ENCODE results near the gene KPNA6.

KPNA6 gene

GRCh38 chr1:32194984-32195383 is 87.1 kb downstream of the KPNA6 start:
- no peak for DNase-seq

- no peak for DNase-seq
Observed at GRCh38 chr1:32195531-32195930, 87.7 kb downstream of the KPNA6 start.

GRCh38 chr1:32195972-32196823 is 88.3 kb downstream of the KPNA6 start:
- no peak for DNase-seq

- DNase-seq = no peak
Observed at GRCh38 chr1:32197074-32197473, 89.2 kb downstream of the KPNA6 start.

- no peak for DNase-seq
Observed at GRCh38 chr1:32197837-32198236, 90.0 kb downstream of the KPNA6 start.

- no peak for DNase-seq
Observed at GRCh38 chr1:32198237-32199042, 90.6 kb downstream of the KPNA6 start.

- no peak for DNase-seq
Observed at GRCh38 chr1:32199043-32199716, 91.3 kb downstream of the KPNA6 start.

- peak; percentile 36 for DNase-seq
Observed at GRCh38 chr1:32199717-32200072, 91.8 kb downstream of the KPNA6 start.

- DNase-seq = peak; percentile 64 to 83
Observed at GRCh38 chr1:32200226-32201010, 92.6 kb downstream of the KPNA6 start, which contains the start of gene CCDC28B. TSS of gene CCDC28B (plus strand) at chr1:32200595. CDS start at chr1:32201936, 1,341 bp downstream.

GRCh38 chr1:32201011-32201855 is 93.4 kb downstream of the KPNA6 start:
- DNase-seq = peak in 1 of 2 experiments; percentile 64

GRCh38 chr1:32204943-32205361 is 97.1 kb downstream of the KPNA6 start:
- DNase-seq = peak in 1 of 2 experiments; percentile 68

GRCh38 chr1:32205401-32206370 is 97.8 kb downstream of the KPNA6 start, which contains the start of gene IQCC:
TSS of gene IQCC (plus strand) at chr1:32205671. CDS start at chr1:32205682, 11 bp downstream.
- DNase-seq = peak; percentile 84 to 96

- DNase-seq = no peak
Observed at GRCh38 chr1:32208469-32208868, 100.6 kb downstream of the KPNA6 start.

- peak; percentile 23 to 64 for DNase-seq
Observed at GRCh38 chr1:32208891-32209328, 101.1 kb downstream of the KPNA6 start, which contains the start of gene DCDC2B. TSS of gene DCDC2B (plus strand) at chr1:32209089. CDS start at chr1:32209094, 5 bp downstream.

GRCh38 chr1:32215629-32216480 is 108.0 kb downstream of the KPNA6 start:
- peak; percentile 21 to 80 for DNase-seq

GRCh38 chr1:32216566-32216965 is 108.7 kb downstream of the KPNA6 start:
- no peak for DNase-seq

- no peak for DNase-seq
Observed at GRCh38 chr1:32219022-32219421, 111.2 kb downstream of the KPNA6 start.

- DNase-seq = no peak
Observed at GRCh38 chr1:32220746-32221580, 113.1 kb downstream of the KPNA6 start.

Measured in NCI-H526 (cell line).